HG02610 (cell line): ENCODE results near the gene METTL27.
"Not testable (repeated sequence)": the region's sequence is repeated elsewhere in the genome, so short reads cannot be mapped to it uniquely, and the experiment has no call there.

Experiments
- ATAC-seq: cut with Tn5 transposase; IDR thresholded peaks from one replicate; pipeline ENCODE4 v1.9.1; 2021; ENCODE audit warnings: mild to moderate bottlenecking, moderate library complexity; ENCODE audit not compliant: unreplicated experiment

METTL27 gene

GRCh38 chr7:73822319-73823173, 19.8 kb downstream of the METTL27 start:
- ATAC-seq: no peak

- not testable (repeated sequence) for ATAC-seq
Measured at GRCh38 chr7:73821597-73822285, 20.6 kb downstream of the METTL27 start.

GRCh38 chr7:73820013-73820412, 22.3 kb downstream of the METTL27 start:
- no peak for ATAC-seq

- ATAC-seq: no peak
Measured at GRCh38 chr7:73817121-73817520, 25.2 kb downstream of the METTL27 start.

- ATAC-seq: no peak
Measured at GRCh38 chr7:73815436-73815835, 26.9 kb downstream of the METTL27 start.

GRCh38 chr7:73812996-73813395, 29.3 kb downstream of the METTL27 start:
- ATAC-seq: no peak

GRCh38 chr7:73811760-73812168, 30.6 kb downstream of the METTL27 start:
- peak; percentile 48 for ATAC-seq

- no peak for ATAC-seq
Measured at GRCh38 chr7:73810998-73811360, 31.3 kb downstream of the METTL27 start.

- no peak for ATAC-seq
Measured at GRCh38 chr7:73809467-73809951, 32.8 kb downstream of the METTL27 start.

- ATAC-seq: no peak
Measured at GRCh38 chr7:73802459-73802858, 39.9 kb downstream of the METTL27 start.

- no peak for ATAC-seq
Measured at GRCh38 chr7:73801577-73801976, 40.7 kb downstream of the METTL27 start.

GRCh38 chr7:73799282-73800141, 42.8 kb downstream of the METTL27 start:
- no peak for ATAC-seq

GRCh38 chr7:73797176-73797575, 45.1 kb downstream of the METTL27 start:
- ATAC-seq: not testable (repeated sequence)

GRCh38 chr7:73796656-73797055, 45.7 kb downstream of the METTL27 start:
- not testable (repeated sequence) for ATAC-seq

- not testable (repeated sequence) for ATAC-seq
Measured at GRCh38 chr7:73795188-73795587, 47.1 kb downstream of the METTL27 start.

GRCh38 chr7:73791170-73791690, 51.1 kb downstream of the METTL27 start:
- ATAC-seq: not testable (repeated sequence)

- no peak for ATAC-seq
Measured at GRCh38 chr7:73789051-73789450, 53.3 kb downstream of the METTL27 start.

GRCh38 chr7:73787786-73788048, 54.6 kb downstream of the METTL27 start:
- ATAC-seq: not testable (repeated sequence)

- ATAC-seq: no peak
Measured at GRCh38 chr7:73786588-73786987, 55.7 kb downstream of the METTL27 start.
